Endothelial cell of umbilical vein (primary cell): ENCODE results near the gene KDM4E. TPM values are rescaled to one million over a fixed set of nuclear protein-coding genes. Genes with fewer than 3 reads are reported as not detected.
A peak's percentile ranks its signal among the peaks of the same experiment; 100 is the strongest.
"Not testable (repeated sequence)": the region's sequence is repeated elsewhere in the genome, so short reads cannot be mapped to it uniquely, and the experiment has no call there.

ENCODE experiments used
- BruUV-seq: library from RNA; stranded (reverse); fragments of 400-500 nt; replicated peaks from 2 replicates; lab custom pipeline; 2021; lab: Mats Ljungman, UMichigan
- CTCF ChIA-PET: fragments of 300-600, 350-600 bp; sonication (Branson Sonifier 250); formaldehyde crosslinking; loops from one replicate; lab custom pipeline; 2021; ENCODE audit warnings: antibody characterized with exemption, inconsistent platforms; lab: Charles Lee
- POLR2A ChIA-PET: fragments of 300-600, 350-600 bp; sonication (Branson Sonifier 250); formaldehyde crosslinking; loops from one replicate; lab custom pipeline; 2021; ENCODE audit warnings: antibody characterized with exemption, inconsistent platforms; lab: Charles Lee
- DNase-seq: peaks from one replicate; pipeline ENCODE4 v3.0.0-alpha.2; 2011; ENCODE audit warnings: low read depth, low spot score
- FAIRE-seq: peaks from 2 replicates; lab custom pipeline; 2011; peaks lifted over from hg19 to GRCh38; lab: Jason Lieb, UNC
- H2AFZ ChIP-seq: 2 replicates; pipeline ENCODE4 v1.6.0; 2012; ENCODE audit warnings: low read depth, low read length, control low read depth, inconsistent platforms
- H3K27ac ChIP-seq: 2 replicates; pipeline ENCODE4 v1.5.1; 2011; ENCODE audit warnings: low read depth, mild to moderate bottlenecking, control low read depth, low read length, moderate library complexity; ENCODE audit not compliant: insufficient read depth
- H3K27me3 ChIP-seq, 2 experiments: 2 replicates each; pipeline versions ENCODE4 v1.6.0 to v1.6.1; 2011; ENCODE audit warnings: low read length in 2 of 2, mixed read lengths in 1 of 2; ENCODE audit not compliant: control insufficient read depth in 2 of 2, insufficient read depth in 2 of 2
- H3K36me3 ChIP-seq, 2 experiments: 2 replicates in 1 of 2; 3 replicates in 1 of 2; pipeline ENCODE4 v1.5.1; 2011; ENCODE audit warnings: low read length in 2 of 2, mild to moderate bottlenecking in 1 of 2, moderate library complexity in 1 of 2; ENCODE audit not compliant: control insufficient read depth in 2 of 2, insufficient read depth in 2 of 2; ENCODE audit errors: extremely low read depth in 1 of 2
- H3K4me1 ChIP-seq: 3 replicates; pipeline ENCODE4 v1.5.1; 2011; ENCODE audit warnings: mild to moderate bottlenecking, low read length; ENCODE audit not compliant: control insufficient read depth, insufficient read depth; ENCODE audit errors: extremely low read depth
- H3K4me2 ChIP-seq: 2 replicates; pipeline ENCODE4 v1.6.1; 2011; ENCODE audit warnings: low read length, control low read depth, mixed read lengths; ENCODE audit not compliant: insufficient read depth
- H3K4me3 ChIP-seq, 3 experiments: fragments of 200-600 bp in 1 of 3; sonication (generic), shearing (Covaris generic) in 1 of 3; replicated peaks in 1 of 3; 2 replicates each; pipeline ENCODE4 v1.5.1; 2011 to 2016; ENCODE audit warnings: control low read depth in 3 of 3, low read length in 3 of 3, mild to moderate bottlenecking in 2 of 3, inconsistent platforms in 1 of 3, low read depth in 1 of 3, moderate library complexity in 1 of 3; ENCODE audit not compliant: insufficient read depth in 1 of 3
- H3K79me2 ChIP-seq: 2 replicates; pipeline ENCODE4 v1.6.0; 2012; ENCODE audit warnings: low read length, inconsistent platforms; ENCODE audit not compliant: control insufficient read depth, insufficient read depth
- H3K9ac ChIP-seq: replicated peaks from 2 replicates; pipeline ENCODE3; 2011; ENCODE audit warnings: low read length, control low read depth; ENCODE audit not compliant: insufficient read depth; ENCODE audit errors: extremely low read depth
- H3K9me1 ChIP-seq: replicated peaks from 3 replicates; pipeline ENCODE4 v1.6.0; 2011; ENCODE audit warnings: mild to moderate bottlenecking, low read length; ENCODE audit not compliant: control insufficient read depth, insufficient read depth; ENCODE audit errors: extremely low read depth
- H3K9me3 ChIP-seq: replicated peaks from 2 replicates; pipeline ENCODE4 v1.5.1; 2012; ENCODE audit warnings: low read length, inconsistent platforms; ENCODE audit not compliant: control insufficient read depth, insufficient read depth
- H4K20me1 ChIP-seq: replicated peaks from 2 replicates; pipeline ENCODE3; 2011; ENCODE audit warnings: mild to moderate bottlenecking, low read length; ENCODE audit not compliant: control insufficient read depth, insufficient read depth; ENCODE audit errors: extremely low read depth
- EZH2 ChIP-seq: IDR thresholded peaks from 2 replicates; pipeline ENCODE4 v1.6.1; 2012; ENCODE audit warnings: borderline replicate concordance, low read depth, mild to moderate bottlenecking, moderate library complexity, low read length, inconsistent platforms; ENCODE audit not compliant: severe bottlenecking
- GATA2 ChIP-seq: IDR thresholded peaks from 2 replicates; pipeline ENCODE4 v1.7.0; 2011; ENCODE audit warnings: low read depth, mild to moderate bottlenecking, moderate library complexity, mixed read lengths, low read length; ENCODE audit not compliant: insufficient read length, insufficient read depth
- MYC ChIP-seq: IDR thresholded peaks from one replicate; pipeline ENCODE4 v1.6.1; 2011; ENCODE audit warnings: mild to moderate bottlenecking, low read depth, low read length
- dilution Hi-C: fragments of 300-500 bp; cut with MboI; formaldehyde crosslinking; loops from one replicate; pipeline ENCODE4 v1.15.0; 2019; ENCODE audit warnings: low sequenced_read_pairs; ENCODE audit not compliant: extremely low pct_ligation_motif_present
- intact Hi-C: fragments of 100-400 bp; cut with micrococcal nuclease; formaldehyde crosslinking; loops from one replicate; pipeline ENCODE4 v1.10.0; 2022
- polyA plus RNA-seq, 4 experiments: library from polyadenylated mRNA; depleted of rRNA in 3 of 4; stranded (reverse) in 3 of 4; unstranded in 1 of 4; fragments of >200 nt; gene quantifications; 2 replicates each; pipeline versions ENCODE4 v1.2.1 to v1.2.3, GENCODE V29; 2011 to 2012; ENCODE audit warnings: missing spikeins in 1 of 4
- total RNA-seq: library from RNA; stranded (reverse); gene quantifications from 2 replicates; pipeline ENCODE4 v1.2.3, GENCODE V29; 2021
- TF ChIP-seq, protein P1 (sequence below), 2 donors: IDR thresholded peaks; 1 replicate in 1 of 2; 2 replicates in 1 of 2; pipeline ENCODE4 v1.5.1; 2011; ENCODE audit warnings: low read length in 2 of 2, mild to moderate bottlenecking in 2 of 2, moderate library complexity in 2 of 2, control low read depth in 1 of 2, inconsistent platforms in 1 of 2, low read depth in 1 of 2; ENCODE audit not compliant: insufficient read depth in 1 of 2; ENCODE audit errors: extremely low read depth in 1 of 2

Gene KDM4E
- total and polyA plus RNA-seq, 2 donors (not counting 3 experiments of a cell fraction or from before 2014, with no cell fraction given): not detected

DNA sequence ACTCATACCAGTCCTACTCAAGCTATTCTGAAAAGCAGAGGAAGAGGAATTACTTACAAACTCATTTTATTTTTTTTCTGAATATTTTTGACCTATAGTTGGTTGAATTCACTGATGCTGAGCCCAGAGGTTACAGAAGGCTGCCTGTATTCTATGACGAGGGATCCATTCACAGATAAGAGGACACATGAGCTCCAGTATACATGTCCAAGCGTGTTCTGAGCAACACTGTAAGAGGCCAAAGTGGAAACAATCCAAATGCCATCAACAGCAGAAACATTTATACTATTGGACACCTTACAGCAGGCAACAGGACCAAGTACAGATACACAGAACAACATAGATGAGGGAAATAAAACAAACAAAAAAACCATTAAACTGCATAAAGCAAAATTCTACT, 10.3 kb downstream of the KDM4E start:
- H3K4me3 ChIP-seq: no peak overlapping the region
- no peak overlapping the region for H2AFZ ChIP-seq
- H3K9me1 ChIP-seq: no peaks in the 10 kb centered on the region
- dilution Hi-C loops: no loop called here
- no peak overlapping the region for H3K4me2 ChIP-seq
- H3K9ac ChIP-seq: no peak overlapping the region
- ChIA-PET CTCF (no interaction called here), POLR2A (no interaction called here)
- TF ChIP-seq EZH2: no peak
- no peak for TF ChIP-seq GATA2
- no peak for TF ChIP-seq MYC
- no peaks in the 10 kb centered on the region for H4K20me1 ChIP-seq
- BruUV-seq: no TSS peak
- intact Hi-C loops: no loop called here
- no peaks in the 10 kb centered on the region for H3K9me3 ChIP-seq
- H3K27me3 ChIP-seq: no peaks in the 10 kb centered on the region
- FAIRE-seq (no peak), DNase-seq (no peak)
- H3K27ac ChIP-seq: no peak overlapping the region
- no peaks in the 10 kb centered on the region for H3K79me2 ChIP-seq
- no peaks in the 10 kb centered on the region for H3K4me1 ChIP-seq
- H3K36me3 ChIP-seq: no peaks in the 10 kb centered on the region

DNA sequence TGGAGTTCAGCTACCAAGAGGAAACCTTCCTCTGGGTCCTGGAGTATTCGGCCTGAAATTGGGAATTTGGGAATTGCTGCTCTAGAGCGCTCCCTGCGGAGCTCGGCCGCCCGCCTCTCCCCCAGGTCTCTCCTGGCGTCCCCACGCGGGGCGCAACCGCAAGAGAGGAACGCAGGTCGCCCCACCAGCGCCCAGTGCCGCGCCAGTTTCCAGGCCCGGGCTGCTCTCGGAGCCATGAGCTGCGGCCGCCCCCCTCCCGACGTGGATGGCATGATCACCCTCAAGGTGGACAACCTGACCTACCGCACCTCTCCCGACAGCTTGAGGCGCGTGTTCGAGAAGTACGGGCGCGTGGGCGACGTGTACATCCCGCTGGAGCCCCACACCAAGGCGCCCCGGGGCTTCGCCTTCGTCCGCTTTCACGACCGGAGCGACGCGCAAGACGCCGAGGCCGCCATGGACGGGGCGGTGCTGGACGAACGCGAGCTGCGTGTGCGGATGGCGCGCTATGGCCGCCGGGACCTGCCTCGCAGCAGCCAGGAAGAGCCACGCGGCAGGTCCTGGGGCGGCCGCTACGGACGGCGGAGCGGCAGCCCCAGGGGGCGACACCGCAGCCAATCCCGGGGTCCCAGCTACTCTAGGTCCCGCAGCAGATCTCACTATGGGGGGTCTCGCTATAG, 12.4 kb downstream of the KDM4E start:
- H3K9ac ChIP-seq, H3K9me1 ChIP-seq, H3K9me3 ChIP-seq, dilution Hi-C loops, H3K27me3 ChIP-seq, H3K4me1 ChIP-seq, H3K36me3 ChIP-seq, H3K27ac ChIP-seq, intact Hi-C loops, POLR2A ChIA-PET, H3K79me2 ChIP-seq, H4K20me1 ChIP-seq, FAIRE-seq: not testable (repeated sequence)
- TF ChIP-seq, protein P1, sequence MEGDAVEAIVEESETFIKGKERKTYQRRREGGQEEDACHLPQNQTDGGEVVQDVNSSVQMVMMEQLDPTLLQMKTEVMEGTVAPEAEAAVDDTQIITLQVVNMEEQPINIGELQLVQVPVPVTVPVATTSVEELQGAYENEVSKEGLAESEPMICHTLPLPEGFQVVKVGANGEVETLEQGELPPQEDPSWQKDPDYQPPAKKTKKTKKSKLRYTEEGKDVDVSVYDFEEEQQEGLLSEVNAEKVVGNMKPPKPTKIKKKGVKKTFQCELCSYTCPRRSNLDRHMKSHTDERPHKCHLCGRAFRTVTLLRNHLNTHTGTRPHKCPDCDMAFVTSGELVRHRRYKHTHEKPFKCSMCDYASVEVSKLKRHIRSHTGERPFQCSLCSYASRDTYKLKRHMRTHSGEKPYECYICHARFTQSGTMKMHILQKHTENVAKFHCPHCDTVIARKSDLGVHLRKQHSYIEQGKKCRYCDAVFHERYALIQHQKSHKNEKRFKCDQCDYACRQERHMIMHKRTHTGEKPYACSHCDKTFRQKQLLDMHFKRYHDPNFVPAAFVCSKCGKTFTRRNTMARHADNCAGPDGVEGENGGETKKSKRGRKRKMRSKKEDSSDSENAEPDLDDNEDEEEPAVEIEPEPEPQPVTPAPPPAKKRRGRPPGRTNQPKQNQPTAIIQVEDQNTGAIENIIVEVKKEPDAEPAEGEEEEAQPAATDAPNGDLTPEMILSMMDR (IDR thresholded peaks at IDR 0.05; ENCODE audit: extremely low read depth in 1 of 2, insufficient read depth in 1 of 2, low read depth in 1 of 2, low read length in 2 of 2): peak; percentile 5 to 42
- DNase-seq: peak; percentile 34
- TSS peak; percentile 14 for BruUV-seq
- Histone ChIP-seq H3K4me3 (peak overlapping the region in 2 of 3 experiments; percentile 35 to 41), H2AFZ (peak overlapping the region; percentile 91), H3K4me2 (peak overlapping the region; percentile 61)
- CTCF ChIA-PET: interaction anchor here (1.0 to 1.5 kb wide), 4 partner anchors 29 to 1389 kb away, joined by 3 to 4 read pairs (median 3); partner anchors contain the start of gene SRSF8
